PFSK-1 (cell line): ENCODE data around the gene SIVA1.

Source experiments
- POLR2AphosphoS5 ChIP-seq: IDR thresholded peaks from 2 replicates; pipeline ENCODE4 v1.6.1; 2012; ENCODE audit warnings: low read depth, mild to moderate bottlenecking, control low read depth, low read length, moderate library complexity
- REST ChIP-seq, 2 experiments: IDR thresholded peaks; 2 replicates each; pipeline versions ENCODE4 v1.6.1 to v1.8.0; 2011 to 2012; ENCODE audit warnings: low read depth in 2 of 2, low read length in 2 of 2, control low read depth in 1 of 2, inconsistent platforms in 1 of 2, mild to moderate bottlenecking in 1 of 2, moderate library complexity in 1 of 2; ENCODE audit not compliant: insufficient read depth in 1 of 2
- SIN3A ChIP-seq: IDR thresholded peaks from 2 replicates; pipeline ENCODE4 v1.6.1; 2012; ENCODE audit warnings: mild to moderate bottlenecking, low read length, moderate library complexity, borderline replicate concordance; ENCODE audit not compliant: insufficient read depth
- TAF1 ChIP-seq: IDR thresholded peaks from 2 replicates; pipeline ENCODE4 v1.6.1; 2012; ENCODE audit warnings: low read length, control low read depth, borderline replicate concordance; ENCODE audit not compliant: insufficient read depth

GRCh38 chr14:104779776-104780512 lies 27.0 kb downstream of the SIVA1 start:
- TF ChIP-seq POLR2AphosphoS5 (no peak), TAF1 (no peak), REST (IDR thresholded peaks at IDR 0.05; ENCODE audit: insufficient read depth in 1 of 2, low read depth in 2 of 2, low read length in 2 of 2) (no peak), SIN3A (no peak)
